Suprapubic skin (tissue), 3 donors: ENCODE data around the gene SLC2A9.

Experiments used
- CTCF ChIP-seq, 2 donors: fragments of 200-600 bp in 1 of 2; fragments of 450-650 bp in 1 of 2; sonication (generic) in 1 of 2; IDR thresholded peaks; one replicate each; pipeline ENCODE4 v1.5.1; 2016 to 2019; ENCODE audit warnings: antibody characterized with exemption in 2 of 2, mild to moderate bottlenecking in 1 of 2, moderate library complexity in 1 of 2
- EP300 ChIP-seq: sonication (generic); formaldehyde crosslinking; IDR thresholded peaks from one replicate; pipeline ENCODE4 v1.6.1; 2017; ENCODE audit warnings: antibody characterized with exemption
- POLR2A ChIP-seq, 2 donors: fragments of 450-650 bp; IDR thresholded peaks; one replicate each; pipeline ENCODE4 v1.6.1; 2017; ENCODE audit warnings: antibody characterized with exemption in 2 of 2, mild to moderate bottlenecking in 2 of 2, moderate library complexity in 2 of 2

DNA sequence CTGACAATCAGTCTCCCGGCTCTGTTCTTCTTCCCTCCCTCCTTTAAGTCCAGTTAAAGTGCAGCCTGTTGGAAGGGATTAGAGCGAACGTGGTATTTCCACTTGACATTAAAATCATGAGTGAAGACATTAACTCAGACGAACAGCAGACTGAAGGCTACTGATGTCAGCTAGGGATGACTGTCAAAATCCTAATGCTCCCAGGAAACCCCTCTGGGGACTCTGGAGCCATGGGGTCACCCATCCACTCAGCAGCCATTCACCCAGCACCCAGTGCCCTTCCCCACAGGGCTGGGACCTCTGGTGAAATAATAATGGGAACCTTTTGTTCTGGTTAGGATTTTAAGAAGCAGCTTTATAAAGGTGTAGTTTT lies 126.0 kb downstream of the SLC2A9 start:
- TF ChIP-seq CTCF (IDR thresholded peaks at IDR 0.05) (no peak), POLR2A (IDR thresholded peaks at IDR 0.05) (no peak), EP300 (no peak)
